Measurements from ENCODE around the gene DTNB.
"Not testable (repeated sequence)": the region's sequence is repeated elsewhere in the genome, so short reads cannot be mapped to it uniquely, and the experiment has no call there.

DTNB gene

GRCh38 chr2:25651782-25652455, 21.5 kb downstream of the DTNB start:
- H3K36me3 ChIP-seq (ENCODE audit: control insufficient read depth, insufficient read depth, low read length, severe bottlenecking): peaks cover 3% of the 10 kb centered on the region
- DNase-seq (ENCODE audit: low read depth): no peak
- no peaks in the 10 kb centered on the region for H3K27me3 ChIP-seq (replicated peaks; ENCODE audit: control insufficient read depth, insufficient read depth, low read length)
- H3K9me3 ChIP-seq (ENCODE audit: control insufficient read depth, low read length): no peaks in the 10 kb centered on the region
- no peak overlapping the region for H3K9ac ChIP-seq (ENCODE audit: low read length)
- no peaks in the 10 kb centered on the region for H3K4me1 ChIP-seq (ENCODE audit: control insufficient read depth, insufficient read depth, low read length)
- no peak overlapping the region for H3K4me3 ChIP-seq (ENCODE audit: low read length)

- no peak overlapping the region for H3K4me3 ChIP-seq (ENCODE audit: low read length)
- peaks cover 3% of the 10 kb centered on the region for H3K36me3 ChIP-seq (ENCODE audit: control insufficient read depth, insufficient read depth, low read length, severe bottlenecking)
- H3K4me1 ChIP-seq (ENCODE audit: control insufficient read depth, insufficient read depth, low read length): no peaks in the 10 kb centered on the region
- DNase-seq (ENCODE audit: low read depth): peak; percentile 36
- H3K27me3 ChIP-seq (replicated peaks; ENCODE audit: control insufficient read depth, insufficient read depth, low read length): no peaks in the 10 kb centered on the region
- no peak overlapping the region for H3K9ac ChIP-seq (ENCODE audit: low read length)
- no peaks in the 10 kb centered on the region for H3K9me3 ChIP-seq (ENCODE audit: control insufficient read depth, low read length)
Observed at GRCh38 chr2:25651066-25651465, 22.3 kb downstream of the DTNB start.

GRCh38 chr2:25650256-25650655, 23.1 kb downstream of the DTNB start:
- peaks cover 3% of the 10 kb centered on the region for H3K36me3 ChIP-seq (ENCODE audit: control insufficient read depth, insufficient read depth, low read length, severe bottlenecking)
- H3K4me3 ChIP-seq (ENCODE audit: low read length): no peak overlapping the region
- H3K4me1 ChIP-seq (ENCODE audit: control insufficient read depth, insufficient read depth, low read length): no peaks in the 10 kb centered on the region
- no peak for DNase-seq (ENCODE audit: low read depth)
- H3K27me3 ChIP-seq (replicated peaks; ENCODE audit: control insufficient read depth, insufficient read depth, low read length): no peaks in the 10 kb centered on the region
- H3K9ac ChIP-seq (ENCODE audit: low read length): no peak overlapping the region
- no peaks in the 10 kb centered on the region for H3K9me3 ChIP-seq (ENCODE audit: control insufficient read depth, low read length)

- no peak overlapping the region for H3K4me3 ChIP-seq (ENCODE audit: low read length)
Observed at GRCh38 chr2:25649786-25650185, 23.6 kb downstream of the DTNB start.

GRCh38 chr2:25642298-25642697, 31.1 kb downstream of the DTNB start:
- H3K36me3 ChIP-seq (ENCODE audit: control insufficient read depth, insufficient read depth, low read length, severe bottlenecking): no peaks in the 10 kb centered on the region
- H3K9ac ChIP-seq (ENCODE audit: low read length): no peak overlapping the region
- no peak for DNase-seq (ENCODE audit: low read depth)
- H3K4me3 ChIP-seq (ENCODE audit: low read length): no peak overlapping the region
- H3K4me1 ChIP-seq (ENCODE audit: control insufficient read depth, insufficient read depth, low read length): no peaks in the 10 kb centered on the region
- H3K27me3 ChIP-seq (replicated peaks; ENCODE audit: control insufficient read depth, insufficient read depth, low read length): no peaks in the 10 kb centered on the region
- H3K9me3 ChIP-seq (ENCODE audit: control insufficient read depth, low read length): no peaks in the 10 kb centered on the region

More at GRCh38 chr2:25649786-25650185, 23.6 kb downstream of the DTNB start:
- DNase-seq (ENCODE audit: low read depth): no peak
- Histone ChIP-seq H3K9ac (ENCODE audit: low read length) (no peak overlapping the region), H3K9me3 (ENCODE audit: control insufficient read depth, low read length) (no peaks in the 10 kb centered on the region), H3K4me1 (ENCODE audit: control insufficient read depth, insufficient read depth, low read length) (no peaks in the 10 kb centered on the region), H3K27me3 (replicated peaks; ENCODE audit: control insufficient read depth, insufficient read depth, low read length) (no peaks in the 10 kb centered on the region), H3K36me3 (ENCODE audit: control insufficient read depth, insufficient read depth, low read length, severe bottlenecking) (peaks cover 3% of the 10 kb centered on the region)

GRCh38 chr2:25639696-25640095, 33.7 kb downstream of the DTNB start:
- Histone ChIP-seq H3K36me3 (ENCODE audit: control insufficient read depth, insufficient read depth, low read length, severe bottlenecking) (no peaks in the 10 kb centered on the region), H3K4me1 (ENCODE audit: control insufficient read depth, insufficient read depth, low read length) (no peaks in the 10 kb centered on the region), H3K4me3 (ENCODE audit: low read length) (no peak overlapping the region), H3K27me3 (replicated peaks; ENCODE audit: control insufficient read depth, insufficient read depth, low read length) (no peaks in the 10 kb centered on the region), H3K9me3 (ENCODE audit: control insufficient read depth, low read length) (no peaks in the 10 kb centered on the region), H3K9ac (ENCODE audit: low read length) (no peak overlapping the region)
- DNase-seq (ENCODE audit: low read depth): no peak

- Histone ChIP-seq H3K36me3 (ENCODE audit: control insufficient read depth, insufficient read depth, low read length, severe bottlenecking) (no peaks in the 10 kb centered on the region), H3K4me3 (ENCODE audit: low read length) (no peak overlapping the region), H3K27me3 (replicated peaks; ENCODE audit: control insufficient read depth, insufficient read depth, low read length) (no peaks in the 10 kb centered on the region), H3K9ac (ENCODE audit: low read length) (no peak overlapping the region), H3K4me1 (ENCODE audit: control insufficient read depth, insufficient read depth, low read length) (no peaks in the 10 kb centered on the region), H3K9me3 (ENCODE audit: control insufficient read depth, low read length) (no peaks in the 10 kb centered on the region)
- no peak for DNase-seq (ENCODE audit: low read depth)
Observed at GRCh38 chr2:25639131-25639530, 34.2 kb downstream of the DTNB start.

- Histone ChIP-seq H3K36me3 (ENCODE audit: control insufficient read depth, insufficient read depth, low read length, severe bottlenecking) (no peaks in the 10 kb centered on the region), H3K4me1 (ENCODE audit: control insufficient read depth, insufficient read depth, low read length) (no peaks in the 10 kb centered on the region)
Observed at GRCh38 chr2:25635797-25636196, 37.6 kb downstream of the DTNB start.

GRCh38 chr2:25633801-25634200, 39.6 kb downstream of the DTNB start:
- H3K9ac ChIP-seq (ENCODE audit: low read length): not testable (repeated sequence)

More at GRCh38 chr2:25635797-25636196, 37.6 kb downstream of the DTNB start:
- H3K9me3 ChIP-seq (ENCODE audit: control insufficient read depth, low read length): no peaks in the 10 kb centered on the region
- no peak for DNase-seq (ENCODE audit: low read depth)
- H3K27me3 ChIP-seq (replicated peaks; ENCODE audit: control insufficient read depth, insufficient read depth, low read length): no peaks in the 10 kb centered on the region
- H3K9ac ChIP-seq (ENCODE audit: low read length): no peak overlapping the region
- H3K4me3 ChIP-seq (ENCODE audit: low read length): no peak overlapping the region

GRCh38 chr2:25632396-25632795, 41.0 kb downstream of the DTNB start:
- H3K9ac ChIP-seq (ENCODE audit: low read length): no peak overlapping the region
- H3K36me3 ChIP-seq (ENCODE audit: control insufficient read depth, insufficient read depth, low read length, severe bottlenecking): no peaks in the 10 kb centered on the region
- no peaks in the 10 kb centered on the region for H3K4me1 ChIP-seq (ENCODE audit: control insufficient read depth, insufficient read depth, low read length)
- H3K4me3 ChIP-seq (ENCODE audit: low read length): no peak overlapping the region
- peak; percentile 4 for DNase-seq (ENCODE audit: low read depth)
- H3K27me3 ChIP-seq (replicated peaks; ENCODE audit: control insufficient read depth, insufficient read depth, low read length): no peaks in the 10 kb centered on the region
- H3K9me3 ChIP-seq (ENCODE audit: control insufficient read depth, low read length): no peaks in the 10 kb centered on the region

More at GRCh38 chr2:25633801-25634200, 39.6 kb downstream of the DTNB start:
- not testable (repeated sequence) for H3K4me3 ChIP-seq (ENCODE audit: low read length); H3K36me3 ChIP-seq (ENCODE audit: control insufficient read depth, insufficient read depth, low read length, severe bottlenecking); DNase-seq (ENCODE audit: low read depth); H3K4me1 ChIP-seq (ENCODE audit: control insufficient read depth, insufficient read depth, low read length); H3K27me3 ChIP-seq (replicated peaks; ENCODE audit: control insufficient read depth, insufficient read depth, low read length); H3K9me3 ChIP-seq (ENCODE audit: control insufficient read depth, low read length)

- H3K4me3 ChIP-seq (ENCODE audit: low read length): no peak overlapping the region
- no peak overlapping the region for H3K9ac ChIP-seq (ENCODE audit: low read length)
- no peaks in the 10 kb centered on the region for H3K36me3 ChIP-seq (ENCODE audit: control insufficient read depth, insufficient read depth, low read length, severe bottlenecking)
- no peaks in the 10 kb centered on the region for H3K27me3 ChIP-seq (replicated peaks; ENCODE audit: control insufficient read depth, insufficient read depth, low read length)
- H3K4me1 ChIP-seq (ENCODE audit: control insufficient read depth, insufficient read depth, low read length): no peaks in the 10 kb centered on the region
- DNase-seq (ENCODE audit: low read depth): no peak
- no peaks in the 10 kb centered on the region for H3K9me3 ChIP-seq (ENCODE audit: control insufficient read depth, low read length)
Observed at GRCh38 chr2:25624635-25625034, 48.7 kb downstream of the DTNB start.

GRCh38 chr2:25623361-25623760, 50.0 kb downstream of the DTNB start:
- H3K27me3 ChIP-seq (replicated peaks; ENCODE audit: control insufficient read depth, insufficient read depth, low read length): no peaks in the 10 kb centered on the region
- no peak overlapping the region for H3K4me3 ChIP-seq (ENCODE audit: low read length)
- H3K36me3 ChIP-seq (ENCODE audit: control insufficient read depth, insufficient read depth, low read length, severe bottlenecking): no peaks in the 10 kb centered on the region
- DNase-seq (ENCODE audit: low read depth): no peak
- H3K4me1 ChIP-seq (ENCODE audit: control insufficient read depth, insufficient read depth, low read length): peaks cover 10% of the 10 kb centered on the region
- H3K9me3 ChIP-seq (ENCODE audit: control insufficient read depth, low read length): no peaks in the 10 kb centered on the region
- no peak overlapping the region for H3K9ac ChIP-seq (ENCODE audit: low read length)

Data from adipocyte (in vitro differentiated cells).